ENCODE results near the gene NALCN.

DNA sequence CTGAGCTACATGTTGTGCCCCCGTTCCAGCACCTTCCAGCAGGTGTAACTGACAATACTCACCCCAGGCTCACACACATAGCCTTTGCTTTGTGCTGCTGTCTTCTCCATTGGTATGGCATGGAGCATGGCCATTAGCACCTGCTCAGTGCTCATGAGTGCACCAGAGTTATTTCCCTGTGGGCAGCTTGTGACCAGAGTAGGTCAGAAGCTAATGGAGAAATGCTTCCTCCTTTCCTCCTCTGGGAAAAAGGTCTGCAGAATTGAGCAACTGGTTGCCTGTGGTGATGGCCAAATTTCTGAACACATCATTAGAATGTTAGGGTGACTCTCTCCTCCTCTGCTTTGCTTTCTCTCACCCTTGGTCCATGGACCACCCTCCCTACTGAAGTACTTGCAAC is 397.2 kb downstream of the NALCN start:
- TF ChIP-seq GATA2 (IDR thresholded peaks at IDR 0.05; ENCODE audit: low read depth, low read length) (no peak), GATA3 (IDR thresholded peaks at IDR 0.05; ENCODE audit: low read depth, low read length) (no peak)
